K562 (cell line): ENCODE data around the gene ITPR1. TPM values are rescaled to one million over a fixed set of nuclear protein-coding genes. Genes with fewer than 3 reads are reported as not detected.

Experiments
- ARID1B ChIP-seq: fragments of 450-650 bp; IDR thresholded peaks from 2 replicates; pipeline ENCODE4 v1.6.1; 2016; ENCODE audit warnings: antibody characterized with exemption, mild to moderate bottlenecking, inconsistent platforms
- ERF ChIP-seq: fragments of 450-650 bp; formaldehyde crosslinking; IDR thresholded peaks from 2 replicates; pipeline ENCODE4 v1.4.0; 2020; ENCODE audit warnings: mild to moderate bottlenecking, mixed read lengths
- HNRNPUL1 ChIP-seq: fragments of 200-400 bp; formaldehyde crosslinking; IDR thresholded peaks from 2 replicates; pipeline ENCODE4 v1.6.1; 2017; ENCODE audit warnings: low read length
- MAFK ChIP-seq: IDR thresholded peaks from 2 replicates; pipeline ENCODE4 v1.6.1; 2011; ENCODE audit warnings: low read length, improper control_type of control experiment
- MAZ ChIP-seq, 2 experiments: fragments of 450-650 bp in 1 of 2; sonication (generic) in 1 of 2; formaldehyde crosslinking; IDR thresholded peaks in 1 of 2; conservative IDR thresholded peaks in 1 of 2; 2 replicates each; pipeline versions ENCODE4 v1.4.0 to v1.5.0; 2020; ENCODE audit warnings: mild to moderate bottlenecking in 1 of 2, missing genetic modification reagents in 1 of 2
- NELFE ChIP-seq: IDR thresholded peaks from 2 replicates; pipeline ENCODE4 v1.6.1; 2011; ENCODE audit warnings: mild to moderate bottlenecking; ENCODE audit not compliant: insufficient read depth, insufficient read length
- NR2F6 ChIP-seq: fragments of 450-650 bp; formaldehyde crosslinking; IDR thresholded peaks from 2 replicates; pipeline ENCODE4 v1.4.0; 2020; ENCODE audit warnings: mild to moderate bottlenecking
- POLR2AphosphoS5 ChIP-seq: IDR thresholded peaks from 2 replicates; pipeline ENCODE4 v1.6.1; 2011; ENCODE audit warnings: mild to moderate bottlenecking, low read depth, low read length, moderate library complexity; ENCODE audit not compliant: control insufficient read depth, insufficient read depth
- SIX5 ChIP-seq, 2 experiments: IDR thresholded peaks; 2 replicates each; pipeline ENCODE4 v1.6.1; 2011; ENCODE audit warnings: low read length in 2 of 2, borderline replicate concordance in 1 of 2, low read depth in 1 of 2, mild to moderate bottlenecking in 1 of 2, moderate library complexity in 1 of 2; ENCODE audit not compliant: insufficient read depth in 1 of 2
- TAF15 ChIP-seq: fragments of 200-400 bp; formaldehyde crosslinking; IDR thresholded peaks from 2 replicates; pipeline ENCODE4 v1.6.1; 2017; ENCODE audit warnings: mild to moderate bottlenecking, low read depth, low read length, moderate library complexity
- ZZZ3 ChIP-seq: fragments of 450-650 bp; IDR thresholded peaks from 2 replicates; pipeline ENCODE4 v1.6.1; 2016; ENCODE audit warnings: antibody characterized with exemption, mild to moderate bottlenecking, moderate library complexity
- polyA plus RNA-seq, 8 experiments: library from polyadenylated mRNA; depleted of rRNA in 4 of 8; stranded (reverse) in 5 of 8; unstranded in 3 of 8; fragments of >200 nt; fragmentation: Nextera tagmentation in 2 of 8; fragmentation: Illumina TruSeq in 1 of 8; extraction: Ambion mirVana in 2 of 8; extraction: Trizol in 1 of 8; gene quantifications; 2 replicates each; pipeline versions ENCODE4 v1.2.1 to v1.2.3, GENCODE V29; 2011 to 2014; ENCODE audit warnings: inconsistent platforms in 1 of 8, missing spikeins in 1 of 8
- total RNA-seq, 7 experiments: library from RNA; depleted of rRNA in 6 of 7; stranded (reverse); fragments of >200 nt in 6 of 7; fragmentation: Illumina TruSeq in 2 of 7; extraction: Trizol in 2 of 7; gene quantifications; 2 replicates each; pipeline versions ENCODE4 v1.2.1 to v1.2.3, GENCODE V29; 2011 to 2021; ENCODE audit warnings: low replicate concordance in 1 of 7
- TF ChIP-seq, protein P1 (sequence below): fragments of 450-650 bp; formaldehyde crosslinking; IDR thresholded peaks from 2 replicates; pipeline ENCODE4 v1.4.0; 2020; ENCODE audit warnings: mild to moderate bottlenecking
- TF ChIP-seq, protein P2 (sequence below): IDR thresholded peaks from 3 replicates; pipeline ENCODE4 v1.6.1; 2011; ENCODE audit warnings: borderline replicate concordance, mild to moderate bottlenecking; ENCODE audit not compliant: insufficient read length, insufficient read depth
- TF ChIP-seq, protein P3 (sequence below), 2 experiments: fragments of 450-650 bp; IDR thresholded peaks; 2 replicates each; pipeline ENCODE4 v1.6.1; 2016
- TF ChIP-seq, protein P4 (sequence below): fragments of 450-650 bp; formaldehyde crosslinking; conservative IDR thresholded peaks from 2 replicates; pipeline ENCODE4 v1.4.0; 2022; ENCODE audit warnings: mild to moderate bottlenecking, missing genetic modification characterization
- TF ChIP-seq, protein P5 (sequence below): fragments of 450-650 bp; conservative IDR thresholded peaks from 2 replicates; pipeline ENCODE4 v1.6.1; 2016; ENCODE audit warnings: missing genetic modification characterization, low read depth, mild to moderate bottlenecking, missing compliant biosample characterization, moderate library complexity
- TF ChIP-seq, protein P6 (sequence below), 3 experiments: fragments of 200-800 bp in 1 of 3; sonication (Bioruptor generic) in 1 of 3; sonication (generic) in 1 of 3; formaldehyde crosslinking in 1 of 3; IDR thresholded peaks; 2 replicates each; pipeline versions ENCODE4 v1.6.1 to v1.8.0; 2016 to 2022; ENCODE audit warnings: mild to moderate bottlenecking in 2 of 3, missing compliant biosample characterization in 2 of 3, missing genetic modification characterization in 2 of 3, missing genetic modification reagents in 1 of 3

The ITPR1 gene
- total and polyA plus RNA-seq, 9 of the 15 experiments (the other 6 are each of a cell fraction or from before 2014, with no cell fraction given): 22.4 to 40.0 (median 27.4) TPM

DNA sequence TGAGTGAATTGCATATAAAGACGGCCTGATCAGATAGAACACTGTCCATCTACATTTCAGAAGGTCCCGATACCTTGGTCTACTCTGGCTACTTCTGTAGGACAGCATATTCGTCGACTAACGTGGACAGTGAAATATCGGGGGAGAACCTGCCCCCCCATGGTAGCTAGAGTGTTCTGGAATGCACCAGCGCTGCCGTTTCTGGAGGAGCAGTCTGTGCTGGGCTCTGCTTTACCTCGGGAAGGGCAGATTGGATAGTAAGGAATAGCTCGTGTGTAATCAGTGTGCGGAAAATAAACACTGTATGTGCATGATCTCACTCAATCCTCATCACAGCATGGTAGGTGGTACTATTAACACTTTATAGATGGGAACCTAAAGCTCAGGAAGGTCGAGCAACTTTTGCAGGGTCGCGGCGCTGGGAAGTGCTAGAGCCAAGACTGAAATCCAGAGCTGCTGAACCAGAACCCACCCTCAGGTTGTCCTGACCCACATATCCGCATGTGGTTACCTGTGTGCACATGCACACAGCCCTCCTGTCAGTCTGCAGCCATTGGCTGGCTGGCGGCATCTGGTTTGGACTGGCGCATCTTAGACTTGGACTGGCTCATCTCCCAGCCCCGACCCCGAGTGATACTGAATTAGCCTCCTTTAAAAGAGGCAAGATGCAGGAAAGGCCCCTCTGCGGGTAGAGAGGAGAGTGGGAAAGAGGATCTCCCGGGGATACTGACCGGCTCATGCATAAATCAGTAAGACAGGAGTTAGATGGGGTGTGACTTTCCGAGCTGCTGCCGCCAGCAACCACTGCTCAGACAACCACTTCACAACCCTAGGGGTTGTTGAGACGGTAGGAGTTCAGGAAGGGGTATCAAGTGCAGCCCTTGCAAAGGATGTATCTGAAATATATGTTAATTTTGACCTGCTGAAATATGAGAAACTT lies 331.1 kb downstream of the ITPR1 start (continued):
- TF ChIP-seq, protein P1, sequence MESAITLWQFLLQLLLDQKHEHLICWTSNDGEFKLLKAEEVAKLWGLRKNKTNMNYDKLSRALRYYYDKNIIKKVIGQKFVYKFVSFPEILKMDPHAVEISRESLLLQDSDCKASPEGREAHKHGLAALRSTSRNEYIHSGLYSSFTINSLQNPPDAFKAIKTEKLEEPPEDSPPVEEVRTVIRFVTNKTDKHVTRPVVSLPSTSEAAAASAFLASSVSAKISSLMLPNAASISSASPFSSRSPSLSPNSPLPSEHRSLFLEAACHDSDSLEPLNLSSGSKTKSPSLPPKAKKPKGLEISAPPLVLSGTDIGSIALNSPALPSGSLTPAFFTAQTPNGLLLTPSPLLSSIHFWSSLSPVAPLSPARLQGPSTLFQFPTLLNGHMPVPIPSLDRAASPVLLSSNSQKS (CRISPR knock-in tag): no peak
- TF ChIP-seq NR2F6 (CRISPR knock-in tag): no peak
- no peak for TF ChIP-seq NELFE
- no peak for TF ChIP-seq ARID1B
- TF ChIP-seq, protein P2, sequence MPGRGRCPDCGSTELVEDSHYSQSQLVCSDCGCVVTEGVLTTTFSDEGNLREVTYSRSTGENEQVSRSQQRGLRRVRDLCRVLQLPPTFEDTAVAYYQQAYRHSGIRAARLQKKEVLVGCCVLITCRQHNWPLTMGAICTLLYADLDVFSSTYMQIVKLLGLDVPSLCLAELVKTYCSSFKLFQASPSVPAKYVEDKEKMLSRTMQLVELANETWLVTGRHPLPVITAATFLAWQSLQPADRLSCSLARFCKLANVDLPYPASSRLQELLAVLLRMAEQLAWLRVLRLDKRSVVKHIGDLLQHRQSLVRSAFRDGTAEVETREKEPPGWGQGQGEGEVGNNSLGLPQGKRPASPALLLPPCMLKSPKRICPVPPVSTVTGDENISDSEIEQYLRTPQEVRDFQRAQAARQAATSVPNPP: no peak
- TF ChIP-seq POLR2AphosphoS5: peak; percentile 22; the same call in 1 of the 2 replicates
- TF ChIP-seq, protein P3, sequence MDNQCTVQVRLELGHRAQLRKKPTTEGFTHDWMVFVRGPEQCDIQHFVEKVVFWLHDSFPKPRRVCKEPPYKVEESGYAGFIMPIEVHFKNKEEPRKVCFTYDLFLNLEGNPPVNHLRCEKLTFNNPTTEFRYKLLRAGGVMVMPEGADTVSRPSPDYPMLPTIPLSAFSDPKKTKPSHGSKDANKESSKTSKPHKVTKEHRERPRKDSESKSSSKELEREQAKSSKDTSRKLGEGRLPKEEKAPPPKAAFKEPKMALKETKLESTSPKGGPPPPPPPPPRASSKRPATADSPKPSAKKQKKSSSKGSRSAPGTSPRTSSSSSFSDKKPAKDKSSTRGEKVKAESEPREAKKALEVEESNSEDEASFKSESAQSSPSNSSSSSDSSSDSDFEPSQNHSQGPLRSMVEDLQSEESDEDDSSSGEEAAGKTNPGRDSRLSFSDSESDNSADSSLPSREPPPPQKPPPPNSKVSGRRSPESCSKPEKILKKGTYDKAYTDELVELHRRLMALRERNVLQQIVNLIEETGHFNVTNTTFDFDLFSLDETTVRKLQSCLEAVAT (IDR thresholded peaks at IDR 0.05): 0 out of 4 replicates have a peak, but pooled peaks of 1 of the 2 experiments have one; percentile 30
- TF ChIP-seq, protein P4, sequence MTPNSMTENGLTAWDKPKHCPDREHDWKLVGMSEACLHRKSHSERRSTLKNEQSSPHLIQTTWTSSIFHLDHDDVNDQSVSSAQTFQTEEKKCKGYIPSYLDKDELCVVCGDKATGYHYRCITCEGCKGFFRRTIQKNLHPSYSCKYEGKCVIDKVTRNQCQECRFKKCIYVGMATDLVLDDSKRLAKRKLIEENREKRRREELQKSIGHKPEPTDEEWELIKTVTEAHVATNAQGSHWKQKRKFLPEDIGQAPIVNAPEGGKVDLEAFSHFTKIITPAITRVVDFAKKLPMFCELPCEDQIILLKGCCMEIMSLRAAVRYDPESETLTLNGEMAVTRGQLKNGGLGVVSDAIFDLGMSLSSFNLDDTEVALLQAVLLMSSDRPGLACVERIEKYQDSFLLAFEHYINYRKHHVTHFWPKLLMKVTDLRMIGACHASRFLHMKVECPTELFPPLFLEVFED (CRISPR knock-in tag): 0 out of 2 replicates have a peak, but pooled peaks have one; percentile 28
- TF ChIP-seq, protein P5, sequence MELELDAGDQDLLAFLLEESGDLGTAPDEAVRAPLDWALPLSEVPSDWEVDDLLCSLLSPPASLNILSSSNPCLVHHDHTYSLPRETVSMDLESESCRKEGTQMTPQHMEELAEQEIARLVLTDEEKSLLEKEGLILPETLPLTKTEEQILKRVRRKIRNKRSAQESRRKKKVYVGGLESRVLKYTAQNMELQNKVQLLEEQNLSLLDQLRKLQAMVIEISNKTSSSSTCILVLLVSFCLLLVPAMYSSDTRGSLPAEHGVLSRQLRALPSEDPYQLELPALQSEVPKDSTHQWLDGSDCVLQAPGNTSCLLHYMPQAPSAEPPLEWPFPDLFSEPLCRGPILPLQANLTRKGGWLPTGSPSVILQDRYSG: no peak
- no peak for TF ChIP-seq HNRNPUL1
- no peak for TF ChIP-seq ERF (CRISPR knock-in tag)
- no peak for TF ChIP-seq MAFK
- TF ChIP-seq SIX5 (IDR thresholded peaks at IDR 0.05; ENCODE audit: borderline replicate concordance in 1 of 2, insufficient read depth in 1 of 2, low read depth in 1 of 2, low read length in 2 of 2): no peak
- TF ChIP-seq MAZ (CRISPR knock-in tag; conservative IDR thresholded peaks at IDR 0.05 in 1 of 2, IDR thresholded peaks at IDR 0.05 in 1 of 2): 0 out of 4 replicates have a peak, but pooled peaks of 1 of the 2 experiments have one; percentile 21
- TF ChIP-seq TAF15: no peak
- TF ChIP-seq ZZZ3: no peak
- TF ChIP-seq, protein P6, sequence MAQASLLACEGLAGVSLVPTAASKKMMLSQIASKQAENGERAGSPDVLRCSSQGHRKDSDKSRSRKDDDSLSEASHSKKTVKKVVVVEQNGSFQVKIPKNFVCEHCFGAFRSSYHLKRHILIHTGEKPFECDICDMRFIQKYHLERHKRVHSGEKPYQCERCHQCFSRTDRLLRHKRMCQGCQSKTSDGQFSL (CRISPR knock-in tag; IDR thresholded peaks at IDR 0.05): 0 out of 2 replicates have a peak, but pooled peaks have one; percentile 21
- TF ChIP-seq, protein P6 (tag; IDR thresholded peaks at IDR 0.05): no peak
